H1 (cell line): Measurements from ENCODE around the gene NELL1. TPM values are rescaled to one million over a fixed set of nuclear protein-coding genes. Genes with fewer than 3 reads are reported as not detected.

Source experiments
- GTF2F1 ChIP-seq: IDR thresholded peaks from 2 replicates; pipeline ENCODE4 v1.6.1; 2012; ENCODE audit warnings: low read depth, low read length, improper control_type of control experiment, borderline replicate concordance
- polyA plus RNA-seq, 7 experiments: library from polyadenylated mRNA; depleted of rRNA in 3 of 7; stranded (reverse) in 5 of 7; unstranded in 2 of 7; fragments of >200 nt in 5 of 7; fragments of 200-250 nt in 2 of 7; gene quantifications; 1 replicate in 5 of 7; 2 replicates in 1 of 7; 4 replicates in 1 of 7; pipeline versions ENCODE4 v1.2.1 to v1.2.3, GENCODE V29; 2011 to 2013; ENCODE audit warnings: missing spikeins in 2 of 7, mixed read lengths in 2 of 7
- total RNA-seq: library from RNA; stranded (reverse); fragmentation: NEBNext Ultra II Directional; extraction: Animal tissue kit (Norgen Biotek cat#: 25700); gene quantifications from 2 replicates; pipeline ENCODE4 v1.2.1, GENCODE V29; 2021

NELL1 gene
- total and polyA plus RNA-seq, 2 of the 8 experiments (the other 6 are each of a cell fraction or from before 2014, with no cell fraction given), result 0.21 TPM; not detected in 1

DNA sequence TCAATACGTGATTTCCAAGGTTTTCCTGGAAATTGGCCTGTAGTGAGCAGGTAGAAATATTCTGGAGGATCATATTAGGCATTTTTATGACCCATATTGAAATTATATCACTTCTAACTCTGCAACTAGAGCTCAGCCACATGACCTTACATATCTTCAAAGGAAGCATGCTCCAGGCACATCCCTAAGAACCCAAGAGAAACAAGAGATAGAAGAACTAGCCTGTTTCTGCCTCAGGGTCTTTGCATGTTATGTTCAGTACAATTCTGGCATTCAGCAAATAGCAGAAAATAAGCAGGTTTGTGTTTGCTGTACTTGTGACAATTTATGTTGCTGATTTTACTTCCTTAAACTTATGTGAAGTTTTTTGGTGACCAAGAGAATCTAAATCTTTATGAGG lies 859.8 kb downstream of the NELL1 start (continued):
- TF ChIP-seq GTF2F1, result no peak
